Neuronal stem cell (in vitro differentiated cells): Measurements from ENCODE around the gene SLC66A2.

Experiments used
- DNase-seq: peaks from one replicate; pipeline ENCODE4 v3.0.0-alpha.2; 2013; ENCODE audit warnings: low spot score
- H2AFZ ChIP-seq: one replicate; pipeline ENCODE4 v1.6.1; 2013; ENCODE audit warnings: mild to moderate bottlenecking, low read length, inconsistent platforms
- H2AK5ac ChIP-seq: 2 replicates; pipeline ENCODE4 v1.6.1; 2013; ENCODE audit warnings: low read depth, mild to moderate bottlenecking, inconsistent platforms, low read length, moderate library complexity, mixed read lengths
- H2BK120ac ChIP-seq: 2 replicates; pipeline ENCODE4 v1.6.1; 2013; ENCODE audit warnings: low read depth, mild to moderate bottlenecking, inconsistent platforms, low read length, moderate library complexity, mixed read lengths
- H2BK12ac ChIP-seq: one replicate; pipeline ENCODE4 v1.6.1; 2013; ENCODE audit warnings: low read length, inconsistent platforms
- H2BK15ac ChIP-seq: 2 replicates; pipeline ENCODE4 v1.6.1; 2013; ENCODE audit warnings: mild to moderate bottlenecking, low read length, inconsistent platforms, mixed read lengths
- H2BK5ac ChIP-seq: one replicate; pipeline ENCODE4 v1.6.1; 2013; ENCODE audit warnings: inconsistent platforms, mild to moderate bottlenecking, low read length, moderate library complexity
- H3K14ac ChIP-seq: one replicate; pipeline ENCODE4 v1.6.1; 2013; ENCODE audit warnings: low read length, inconsistent platforms
- H3K18ac ChIP-seq: 2 replicates; pipeline ENCODE4 v1.6.1; 2013; ENCODE audit warnings: low read length, inconsistent platforms
- H3K23ac ChIP-seq: 2 replicates; pipeline ENCODE4 v1.6.1; 2013; ENCODE audit warnings: low read depth, mild to moderate bottlenecking, mixed read lengths, low read length, inconsistent platforms; ENCODE audit not compliant: poor library complexity
- H3K27ac ChIP-seq: replicated peaks from 3 replicates; pipeline ENCODE4 v1.5.1; 2013; ENCODE audit warnings: low read length, inconsistent platforms
- H3K27me3 ChIP-seq, 3 experiments: 2 replicates each; pipeline ENCODE4 v1.6.1; 2013; ENCODE audit warnings: low read length in 3 of 3, mild to moderate bottlenecking in 2 of 3, inconsistent platforms in 1 of 3, low read depth in 1 of 3, mixed read lengths in 1 of 3, moderate library complexity in 1 of 3; ENCODE audit not compliant: control insufficient read depth in 3 of 3, insufficient read depth in 3 of 3
- H3K36me3 ChIP-seq, 2 donors: replicated peaks in 1 of 2; 2 replicates each; pipeline ENCODE4 v1.6.1; 2013; ENCODE audit warnings: low read length in 2 of 2; ENCODE audit not compliant: control insufficient read depth in 2 of 2, insufficient read depth in 2 of 2
- H3K4ac ChIP-seq: 2 replicates; pipeline ENCODE4 v1.6.1; 2013; ENCODE audit warnings: inconsistent platforms, mild to moderate bottlenecking, low read length, moderate library complexity
- H3K4me1 ChIP-seq, 2 donors: 1 replicate in 1 of 2; 2 replicates in 1 of 2; pipeline ENCODE4 v1.6.1; 2013; ENCODE audit warnings: low read length in 2 of 2, low read depth in 1 of 2; ENCODE audit not compliant: control insufficient read depth in 2 of 2, insufficient read depth in 1 of 2
- H3K4me2 ChIP-seq: one replicate; pipeline ENCODE4 v1.6.1; 2013; ENCODE audit warnings: mild to moderate bottlenecking, low read length, inconsistent platforms; ENCODE audit not compliant: insufficient read depth, poor library complexity, severe bottlenecking
- H3K4me3 ChIP-seq, 2 donors: 2 replicates each; pipeline ENCODE4 v1.5.1; 2013; ENCODE audit warnings: low read length in 2 of 2, mild to moderate bottlenecking in 2 of 2, inconsistent platforms in 1 of 2, moderate library complexity in 1 of 2
- H3K79me1 ChIP-seq: one replicate; pipeline ENCODE4 v1.6.1; 2013; ENCODE audit warnings: low read depth, mild to moderate bottlenecking, inconsistent platforms, low read length, moderate library complexity
- H3K9ac ChIP-seq: one replicate; pipeline ENCODE4 v1.6.1; 2013; ENCODE audit warnings: mild to moderate bottlenecking, low read depth, low read length, inconsistent platforms; ENCODE audit not compliant: poor library complexity
- H3K9me3 ChIP-seq, 2 donors: replicated peaks in 1 of 2; 2 replicates each; pipeline versions ENCODE3 to v1.6.1; 2013; ENCODE audit warnings: low read length in 2 of 2, mild to moderate bottlenecking in 2 of 2, inconsistent platforms in 1 of 2, low read depth in 1 of 2, mixed read lengths in 1 of 2, moderate library complexity in 1 of 2; ENCODE audit not compliant: control insufficient read depth in 2 of 2, insufficient read depth in 1 of 2
- H4K8ac ChIP-seq: one replicate; pipeline ENCODE4 v1.6.1; 2013; ENCODE audit warnings: low read depth, mild to moderate bottlenecking, inconsistent platforms, low read length, moderate library complexity
- H4K91ac ChIP-seq: one replicate; pipeline ENCODE4 v1.6.1; 2013; ENCODE audit warnings: low read length, low read depth, mild to moderate bottlenecking, inconsistent platforms; ENCODE audit not compliant: poor library complexity
- WGBS, 2 donors: extraction: QIAGEN DNeasy Blood & Tissue Kit; methylation state at CpG; one replicate each; pipeline ENCODE4 v1.1.7; 2013; ENCODE audit warnings: missing lambda C conversion rate in 2 of 2, mixed read lengths in 1 of 2; ENCODE audit not compliant: insufficient read length in 2 of 2, insufficient replicate concordance in 1 of 2; ENCODE audit errors: extremely low coverage in 2 of 2; 5-methylcytosine and 5-hydroxymethylcytosine counted together

The SLC66A2 gene

DNA sequence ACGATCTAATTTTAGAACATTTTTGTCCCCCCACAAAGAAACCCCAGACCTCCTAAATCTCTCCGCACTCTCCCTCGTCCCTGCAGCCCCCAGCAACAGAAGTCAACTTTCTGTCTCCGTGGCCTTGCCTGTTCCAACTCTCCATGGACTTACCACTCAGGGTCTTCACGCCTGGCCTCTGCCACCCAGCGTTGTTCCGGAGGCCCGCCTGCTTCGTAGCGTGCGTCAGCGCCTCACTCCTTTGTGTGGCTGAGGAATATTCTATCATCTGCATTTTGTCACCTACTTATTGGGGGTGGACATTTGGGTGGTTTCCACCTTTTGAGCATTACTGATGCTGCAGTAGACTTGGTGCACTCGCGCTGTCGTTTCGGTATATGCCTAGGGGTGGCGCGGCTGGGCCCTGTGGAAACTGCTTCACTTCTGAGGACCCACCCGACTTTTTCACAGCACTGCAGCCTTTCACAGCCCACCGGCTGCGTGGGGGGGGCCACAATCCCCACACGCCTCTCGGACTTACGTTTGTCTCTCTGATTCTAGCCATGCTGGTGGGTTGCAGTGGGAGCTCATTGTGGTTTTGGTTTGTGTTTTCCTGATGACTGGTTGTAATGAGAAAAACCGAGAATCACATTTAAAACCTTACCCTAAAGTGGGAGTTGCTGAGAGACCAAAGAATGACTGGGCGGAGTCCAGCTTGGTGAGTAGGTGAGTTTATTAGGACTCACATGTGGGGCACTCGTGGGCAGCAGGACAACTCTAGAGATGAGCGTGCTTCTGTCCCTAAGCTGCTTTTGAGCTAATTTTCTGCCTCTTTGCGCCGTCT lies 11.6 kb upstream of the SLC66A2 start:
- no peak overlapping the region for H2AFZ ChIP-seq
- peaks cover 0 to 11% (median 0%) of the 10 kb centered on the region in 3 experiments for H3K27me3 ChIP-seq
- no peak overlapping the region for H3K9ac ChIP-seq
- H2BK12ac ChIP-seq, result peak overlapping the region; percentile 52
- peaks cover 3% of the 10 kb centered on the region for H3K79me1 ChIP-seq
- no CpG with 5 or more reads among the region's 30 CpGs for WGBS, 2 donors
- no peak overlapping the region for H3K4me3 ChIP-seq
- peaks cover 6 to 22% of the 10 kb centered on the region in 2 donors for H3K4me1 ChIP-seq
- no peaks in the 10 kb centered on the region for H3K9me3 ChIP-seq
- no peak overlapping the region for H4K91ac ChIP-seq
- no peak for DNase-seq
- no peak overlapping the region for H2BK5ac ChIP-seq
- no peak overlapping the region for H2BK120ac ChIP-seq
- H4K8ac ChIP-seq, result no peak overlapping the region
- peak overlapping the region; percentile 51 for H3K18ac ChIP-seq
- peak overlapping the region; percentile 28 for H3K4ac ChIP-seq
- peak overlapping the region; percentile 14 for H3K14ac ChIP-seq
- H2BK15ac ChIP-seq, result peak overlapping the region; percentile 98
- H3K27ac ChIP-seq, result no peak overlapping the region
- H3K4me2 ChIP-seq, result peak overlapping the region; percentile 23
- peaks cover 1 to 2% of the 10 kb centered on the region in 2 donors for H3K36me3 ChIP-seq
- peak overlapping the region; percentile 97 for H2AK5ac ChIP-seq
- H3K23ac ChIP-seq, result peak overlapping the region; percentile 52

GRCh38 chr18:79962311-79962710 lies 10.9 kb upstream of the SLC66A2 start:
- H3K9me3 ChIP-seq, result no peaks in the 10 kb centered on the region
- H3K18ac ChIP-seq, result peak overlapping the region; percentile 15
- H3K14ac ChIP-seq, result no peak overlapping the region
- H2AK5ac ChIP-seq, result peak overlapping the region; percentile 82
- peak overlapping the region; percentile 70 for H3K9ac ChIP-seq
- H3K27me3 ChIP-seq, result peaks cover 0 to 11% (median 0%) of the 10 kb centered on the region in 3 experiments
- H3K36me3 ChIP-seq, result no peaks in the 10 kb centered on the region
- H3K4me1 ChIP-seq, result peaks cover 6 to 22% of the 10 kb centered on the region in 2 donors
- H2AFZ ChIP-seq, result no peak overlapping the region
- no CpG with 5 or more reads among the region's 10 CpGs for WGBS, 2 donors
- no peak overlapping the region for H3K27ac ChIP-seq
- no peak overlapping the region for H2BK120ac ChIP-seq
- H2BK12ac ChIP-seq, result no peak overlapping the region
- no peak overlapping the region for H2BK5ac ChIP-seq
- H2BK15ac ChIP-seq, result peak overlapping the region; percentile 11
- H3K4me3 ChIP-seq, result no peak overlapping the region
- no peak overlapping the region for H4K8ac ChIP-seq
- peak overlapping the region; percentile 23 for H3K23ac ChIP-seq
- no peak overlapping the region for H4K91ac ChIP-seq
- DNase-seq, result no peak
- no peak overlapping the region for H3K4me2 ChIP-seq
- H3K79me1 ChIP-seq, result peaks cover 3% of the 10 kb centered on the region
- no peak overlapping the region for H3K4ac ChIP-seq

DNA sequence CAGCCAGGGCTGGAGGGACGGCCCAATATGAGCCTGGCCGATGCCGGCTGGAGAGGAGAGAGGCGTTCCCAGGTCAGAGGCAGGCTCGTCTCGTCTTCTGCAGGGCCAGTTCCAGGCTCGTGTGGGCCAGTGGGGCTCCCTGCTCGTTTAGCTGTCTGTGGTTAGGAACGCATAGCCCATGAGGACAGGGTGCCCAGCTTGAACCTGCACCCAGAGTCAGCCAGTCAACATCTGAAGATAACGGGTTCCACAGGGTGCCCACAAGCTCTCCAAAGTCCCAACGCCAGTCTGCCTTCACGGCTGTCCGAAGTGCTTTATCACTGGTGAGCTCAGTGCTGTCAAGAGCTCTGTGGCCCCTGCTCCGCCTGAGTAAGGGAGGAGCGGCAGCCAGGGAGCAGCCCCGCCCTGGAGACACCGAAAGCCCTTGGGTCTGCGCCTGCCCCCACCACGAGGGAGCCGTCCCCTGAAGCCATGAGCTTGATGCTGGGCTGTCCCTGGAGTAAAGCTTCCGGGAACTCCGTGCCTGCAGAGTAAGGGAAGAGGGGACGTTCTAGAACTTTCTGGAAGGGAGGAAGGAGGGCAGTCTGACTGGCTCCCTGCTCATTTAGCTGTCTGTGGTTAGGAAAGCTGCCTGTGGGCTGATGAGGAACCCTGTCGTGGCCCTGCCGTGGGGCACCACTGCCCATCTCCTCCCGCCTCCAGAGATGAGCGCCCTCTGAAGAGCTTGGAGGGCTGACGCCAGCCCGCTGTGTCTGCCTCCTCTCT lies 10.3 kb upstream of the SLC66A2 start:
- no peak overlapping the region for H2BK120ac ChIP-seq
- no peak overlapping the region for H4K8ac ChIP-seq
- H3K4me1 ChIP-seq, result peaks cover 6 to 22% of the 10 kb centered on the region in 2 donors
- peak overlapping the region; percentile 24 for H2BK12ac ChIP-seq
- H2AK5ac ChIP-seq, result peak overlapping the region; percentile 82
- H3K27ac ChIP-seq, result no peak overlapping the region
- H2BK15ac ChIP-seq, result peak overlapping the region; percentile 11
- H3K14ac ChIP-seq, result no peak overlapping the region
- H3K4me2 ChIP-seq, result no peak overlapping the region
- peak overlapping the region; percentile 23 for H3K23ac ChIP-seq
- no peak overlapping the region for H3K4me3 ChIP-seq
- no peaks in the 10 kb centered on the region for H3K9me3 ChIP-seq
- peaks cover 3% of the 10 kb centered on the region for H3K79me1 ChIP-seq
- WGBS, 2 donors, result no CpG with 5 or more reads among the region's 29 CpGs
- H3K27me3 ChIP-seq, result peaks cover 0 to 11% (median 0%) of the 10 kb centered on the region in 3 experiments
- DNase-seq, result no peak
- no peak overlapping the region for H3K4ac ChIP-seq
- H3K18ac ChIP-seq, result peak overlapping the region; percentile 50
- H3K36me3 ChIP-seq, result no peaks in the 10 kb centered on the region
- no peak overlapping the region for H2BK5ac ChIP-seq
- H3K9ac ChIP-seq, result no peak overlapping the region
- H4K91ac ChIP-seq, result no peak overlapping the region
- H2AFZ ChIP-seq, result no peak overlapping the region
